NCI-H1092 treated with DMSO at 0.1 percent for 48 hours (cell line): Measurements from ENCODE around the gene ASPN.

Experiments used
- DNase-seq: peaks from one replicate; lab custom pipeline; 2025; lab: John Stamatoyannopoulos, UW

ASPN gene

GRCh38 chr9:92504881-92505280, 22.6 kb upstream of the ASPN start:
- DNase-seq: no peak

GRCh38 chr9:92503156-92503555, 20.9 kb upstream of the ASPN start:
- DNase-seq: no peak

DNA sequence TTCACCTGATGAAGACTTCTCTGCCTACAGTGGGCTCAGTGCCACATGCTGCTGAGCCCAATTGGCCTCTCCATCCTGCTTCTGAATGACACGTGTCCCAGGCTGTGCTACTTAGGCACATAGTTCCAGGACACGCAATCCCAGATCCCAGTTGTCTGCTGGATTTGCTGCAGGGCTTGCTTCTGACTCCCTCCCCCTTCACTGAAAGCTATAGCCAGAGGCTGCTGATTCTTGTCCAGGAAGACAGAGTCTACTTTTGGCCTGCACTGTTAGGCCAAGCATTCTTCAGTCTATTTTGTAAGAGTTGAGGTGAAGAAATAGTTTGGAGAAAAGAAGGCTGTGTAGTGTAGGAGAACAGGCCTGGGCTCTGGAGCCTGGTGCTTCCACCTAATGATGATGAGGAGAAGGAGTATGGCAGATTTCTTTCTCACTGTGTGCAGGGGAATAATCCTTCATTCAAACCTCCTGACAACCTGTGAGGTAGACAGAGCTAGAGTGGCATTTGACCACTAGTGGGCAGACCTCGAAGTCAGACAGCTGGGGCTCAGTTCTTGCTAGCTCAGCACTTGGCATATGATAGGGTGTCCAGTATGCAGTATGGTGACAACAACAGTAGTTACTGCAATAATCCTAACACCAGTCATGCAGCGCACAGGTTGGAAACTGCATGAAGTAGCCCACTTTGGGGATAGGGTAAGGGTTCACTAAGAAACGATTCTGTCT, 19.5 kb upstream of the ASPN start:
- peak; percentile 15 for DNase-seq

DNA sequence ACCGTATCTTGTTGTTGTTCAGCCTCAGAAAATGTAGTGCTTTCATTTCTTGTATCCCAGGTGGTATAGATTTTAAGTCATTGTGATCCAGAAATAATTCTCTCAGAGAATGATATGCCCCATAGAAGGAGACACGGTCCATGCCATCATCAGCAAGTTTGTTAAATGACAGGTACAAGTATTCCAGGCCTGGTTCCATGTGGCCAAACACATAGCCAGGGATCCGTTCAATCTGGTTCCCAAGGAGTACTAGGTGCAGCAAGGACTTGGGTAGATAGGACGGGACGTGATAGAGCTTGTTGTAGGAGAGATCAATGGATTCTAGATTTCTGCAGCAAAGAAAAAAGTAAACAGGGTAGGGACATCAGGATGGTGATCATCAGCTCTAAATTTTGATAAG, 18.4 kb upstream of the ASPN start:
- DNase-seq: no peak

DNA sequence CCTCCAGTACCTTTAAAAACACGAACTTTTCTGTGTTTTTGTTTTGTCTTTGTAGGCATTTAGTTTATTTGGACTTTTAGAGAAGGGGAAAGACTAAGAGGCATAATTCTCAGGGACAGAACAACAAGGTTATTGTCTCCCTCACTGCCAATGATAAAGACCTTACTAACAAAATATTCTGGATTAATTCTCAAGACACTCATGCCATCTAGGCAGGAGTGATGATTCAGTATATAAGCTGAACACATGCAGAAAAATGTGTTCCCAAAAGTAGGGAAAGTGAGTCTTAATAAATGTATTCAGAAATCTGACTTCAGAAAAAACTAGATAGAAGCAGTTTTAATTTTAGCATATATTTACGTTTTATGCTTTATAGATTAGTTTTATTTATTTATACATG, 17.4 kb upstream of the ASPN start:
- DNase-seq: no peak

DNA sequence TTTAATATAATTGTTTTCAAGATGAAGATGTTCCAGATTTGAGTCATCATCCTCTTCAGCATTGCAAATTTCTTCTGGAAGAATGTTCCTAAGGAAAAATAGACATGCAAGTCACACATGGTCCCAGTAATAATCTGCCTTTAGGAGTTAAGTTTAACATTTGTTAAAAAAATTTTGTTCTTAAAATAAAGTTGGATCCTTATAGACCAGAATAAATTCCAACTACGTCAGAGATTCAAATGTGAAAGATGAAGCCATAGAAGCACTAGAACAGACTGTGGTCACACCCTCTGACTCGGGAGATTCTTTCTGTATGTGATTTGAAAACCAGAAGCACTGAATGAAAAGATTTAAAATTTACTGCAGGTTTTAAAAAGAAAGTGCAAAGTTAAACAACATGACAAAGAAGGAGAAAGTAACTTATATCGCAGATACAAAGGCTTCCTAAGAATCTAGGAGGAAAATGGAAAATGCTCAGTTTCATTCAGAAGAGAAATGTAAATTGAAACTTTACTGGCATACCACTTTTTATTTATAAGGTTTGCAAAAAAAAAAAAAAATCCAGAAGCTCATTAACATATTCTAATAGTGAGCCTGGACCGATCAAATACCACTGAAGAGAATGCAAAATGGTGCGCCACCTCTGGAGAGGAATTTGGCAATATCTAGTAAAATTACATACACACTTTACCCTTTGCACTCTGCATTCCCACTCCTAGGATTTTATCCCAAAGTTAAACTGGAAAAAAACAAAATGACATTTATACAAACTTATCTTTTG, 14.3 kb upstream of the ASPN start:
- DNase-seq: no peak

- no peak for DNase-seq
Observed at GRCh38 chr9:92494856-92495255, 12.6 kb upstream of the ASPN start.

DNA sequence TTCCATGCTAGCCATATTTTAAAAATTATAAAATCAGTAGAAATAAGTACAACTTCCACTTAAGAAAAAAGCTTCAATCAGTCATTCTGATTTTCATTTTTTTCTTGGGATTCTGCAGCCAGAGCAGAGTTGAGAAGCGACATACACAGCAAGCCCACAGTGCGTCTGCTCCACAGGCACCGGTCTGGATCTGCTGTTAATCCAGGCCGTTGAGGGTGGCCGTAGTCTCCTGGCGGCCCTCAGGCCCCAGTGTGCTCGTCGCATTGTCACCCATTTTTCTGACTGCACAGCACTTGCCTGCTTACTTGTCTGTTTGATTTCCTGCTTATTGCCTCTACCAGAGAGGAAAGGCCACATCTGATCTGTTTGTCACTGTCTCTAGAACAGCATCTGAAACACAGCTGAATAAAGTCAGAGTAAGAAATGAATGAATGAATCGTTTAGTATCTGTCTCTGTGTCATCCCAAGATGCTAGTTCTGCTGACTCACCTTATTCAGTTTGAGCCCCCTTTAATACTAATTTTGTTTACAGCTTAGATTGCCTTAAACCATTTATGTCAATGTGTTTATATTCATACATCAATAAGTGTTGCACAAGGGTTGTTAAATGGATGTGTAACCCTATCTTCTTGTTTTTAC, 11.6 kb upstream of the ASPN start:
- DNase-seq: no peak

- DNase-seq: no peak
Observed at GRCh38 chr9:92492781-92493401, 10.6 kb upstream of the ASPN start.

DNA sequence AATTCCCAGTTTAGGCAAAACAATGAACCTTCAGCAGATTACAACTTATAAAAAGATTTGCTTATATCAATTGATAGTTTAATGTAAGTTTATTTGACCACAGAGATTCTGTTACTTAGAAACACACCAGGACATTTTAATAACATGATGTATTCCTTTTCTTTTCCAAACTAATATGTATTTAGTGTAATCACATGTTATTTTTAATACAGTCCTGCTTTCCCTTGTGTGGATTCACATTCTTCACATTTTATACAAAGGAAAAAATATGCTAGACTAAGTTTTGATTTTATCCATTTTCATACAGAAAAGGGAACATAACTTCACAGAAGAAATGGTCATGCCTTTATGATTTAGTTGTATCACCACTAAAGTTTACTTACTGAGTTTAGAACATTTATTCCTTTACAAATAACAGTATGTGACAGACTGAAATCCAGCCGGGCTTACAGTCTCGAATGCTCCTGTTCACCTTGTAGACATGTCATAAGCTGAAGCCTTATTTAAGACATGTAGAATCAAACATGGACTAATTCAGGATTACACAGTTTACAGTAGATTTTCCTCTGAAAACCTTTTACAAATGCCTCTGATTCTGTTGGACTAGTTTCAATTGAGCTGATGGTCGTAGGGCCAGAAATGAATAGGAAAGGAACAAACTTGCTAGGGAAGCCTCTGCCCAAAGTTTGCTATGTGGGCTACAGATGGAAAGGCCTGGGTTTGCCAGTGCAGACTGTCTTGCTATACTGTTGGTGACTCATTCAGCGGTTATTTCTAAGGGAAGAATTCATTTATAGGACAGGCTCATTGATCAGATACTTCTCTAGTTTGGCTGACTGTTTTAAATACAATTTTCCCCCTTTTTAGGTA, 6.6 kb upstream of the ASPN start:
- no peak for DNase-seq

- DNase-seq: no peak
Observed at GRCh38 chr9:92486371-92486770, 4.1 kb upstream of the ASPN start.

DNA sequence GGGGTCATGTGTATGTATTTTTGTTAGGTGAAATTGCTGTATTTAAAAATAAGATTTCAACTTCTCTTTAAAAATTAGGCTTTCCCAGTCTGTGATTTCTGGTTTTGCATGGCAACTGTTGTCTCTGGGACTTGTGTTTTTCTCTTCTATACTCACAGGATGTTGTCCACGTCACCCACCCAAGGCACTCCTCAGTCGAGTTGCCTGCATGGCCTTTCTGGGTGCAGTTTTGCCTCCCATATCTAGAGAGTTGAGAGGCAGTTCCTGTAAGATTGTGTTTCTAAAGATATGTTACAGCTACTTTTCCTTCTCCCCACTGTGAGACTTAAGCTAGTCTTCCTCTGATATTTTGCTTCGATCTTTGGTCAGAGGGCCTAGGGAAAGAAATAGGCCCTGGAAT, 2.3 kb upstream of the ASPN start:
- DNase-seq: no peak

GRCh38 chr9:92483627-92484545, 1.6 kb upstream of the ASPN start:
- no peak for DNase-seq

DNA sequence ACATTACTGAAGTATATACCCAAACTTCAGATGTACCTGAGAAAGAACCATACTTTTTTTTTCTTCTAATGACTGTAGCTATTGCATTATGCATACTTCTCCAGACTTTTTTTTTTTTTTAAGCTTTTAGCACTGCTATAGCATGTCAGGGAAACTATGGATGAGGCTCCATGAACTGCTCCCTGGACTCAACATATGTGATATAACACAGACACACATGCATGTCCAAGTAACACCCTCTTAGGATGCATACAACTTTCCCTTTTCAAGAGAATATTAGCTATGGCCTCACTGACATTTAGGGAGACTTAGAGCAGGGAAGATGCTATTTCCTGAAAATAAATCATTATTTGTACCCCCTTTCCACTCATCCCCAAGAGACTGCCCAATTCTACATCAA, 499 bp upstream of the ASPN start:
- DNase-seq: no peak

DNA sequence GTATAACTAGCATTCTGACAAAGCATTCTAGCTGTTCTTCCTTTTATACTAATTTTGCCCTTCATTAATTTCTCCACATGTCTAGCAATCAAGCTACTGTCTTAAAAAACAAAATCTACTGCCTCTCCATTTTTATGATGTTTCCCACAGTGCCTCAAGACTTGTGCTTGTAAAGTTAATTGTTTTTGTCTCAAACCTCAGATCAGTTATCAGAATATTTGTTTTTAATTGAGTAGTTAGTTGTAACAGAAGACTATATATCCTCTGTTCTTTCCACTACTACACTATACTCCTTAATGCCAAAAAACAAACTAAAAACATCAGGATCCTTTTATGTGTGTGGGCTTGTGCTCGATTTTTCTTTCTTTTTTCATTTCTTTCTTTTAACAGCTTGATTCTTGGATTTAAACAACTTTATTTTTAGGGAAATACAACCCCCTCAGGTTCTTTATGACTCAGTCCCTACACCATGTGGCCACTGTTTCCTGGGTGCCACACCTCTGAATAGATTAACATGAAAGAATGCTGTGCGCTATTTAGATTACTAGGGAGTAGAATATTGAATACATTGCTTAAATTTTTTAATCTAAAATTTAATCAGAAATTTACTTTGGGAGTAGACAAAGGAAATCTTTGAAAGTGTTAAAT, 1.2 kb downstream of the ASPN start:
- no peak for DNase-seq

- DNase-seq: no peak
Observed at GRCh38 chr9:92480291-92480771, 2.0 kb downstream of the ASPN start.

DNA sequence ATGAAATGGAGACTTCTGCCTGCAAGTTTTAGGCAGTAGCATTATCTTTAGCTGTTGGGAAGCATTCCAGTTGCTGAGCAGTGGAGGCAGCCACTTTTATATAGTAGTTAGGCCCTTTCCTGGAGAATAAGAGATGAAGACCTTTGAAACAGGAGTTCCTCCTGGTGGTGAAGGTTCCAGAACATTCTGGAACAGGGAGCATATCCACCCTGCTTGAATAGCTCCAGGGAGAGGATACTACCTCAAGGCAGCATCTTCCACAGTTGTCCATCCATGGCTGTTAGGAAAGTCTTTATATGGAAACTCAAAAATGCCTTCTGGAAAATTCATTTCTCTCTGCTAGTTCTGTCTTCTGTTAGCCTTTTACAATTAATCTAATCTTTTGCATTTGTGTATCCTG, 3.0 kb downstream of the ASPN start:
- DNase-seq: no peak

- no peak for DNase-seq
Observed at GRCh38 chr9:92478783-92479182, 3.5 kb downstream of the ASPN start.

DNA sequence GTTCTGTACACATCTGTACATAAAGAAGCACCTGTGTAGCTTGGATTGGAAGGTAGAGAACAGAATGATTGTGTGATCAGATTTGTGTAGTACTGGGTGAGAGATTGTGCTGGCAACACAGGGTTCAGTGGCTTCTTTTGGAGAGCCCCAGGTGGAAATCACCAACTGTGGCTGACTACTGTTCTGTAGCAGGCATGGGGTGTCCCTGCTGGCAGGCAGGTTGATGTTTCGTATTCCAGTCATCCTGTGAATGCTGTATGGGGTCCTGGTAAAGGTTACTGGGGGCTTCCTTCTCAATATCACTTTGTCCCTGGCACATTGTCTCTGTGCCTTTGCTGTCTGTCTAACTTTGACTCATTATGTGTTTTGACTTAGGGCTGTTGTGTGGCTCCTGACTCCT, 5.3 kb downstream of the ASPN start:
- DNase-seq: no peak

DNA sequence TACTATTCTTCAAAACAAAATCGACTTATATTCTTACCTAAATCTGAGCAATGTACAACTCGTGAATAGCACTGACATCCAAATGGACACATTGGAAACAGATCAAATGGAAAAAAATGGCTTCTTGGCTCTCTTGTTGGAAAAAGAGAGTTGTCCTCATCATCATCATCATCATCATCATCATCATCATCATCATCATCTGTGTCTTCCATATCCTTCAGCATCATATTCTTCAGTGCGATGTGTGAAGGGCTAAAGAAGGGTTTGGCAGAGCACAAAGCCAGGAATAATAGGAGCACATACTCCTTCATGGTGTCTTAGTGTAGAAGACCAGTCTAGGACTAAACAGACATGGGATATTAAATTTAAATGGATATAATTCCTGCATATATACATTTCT, 7.7 kb downstream of the ASPN start:
- DNase-seq: no peak
